ENCODE results near the gene ABCB11. TPM values are rescaled to one million over a fixed set of nuclear protein-coding genes. Genes with fewer than 3 reads are reported as not detected.

The ABCB11 gene
- total and polyA plus RNA-seq, 10 donors, result 0.03 to 0.32 (median 0.12) TPM; not detected in 3

DNA sequence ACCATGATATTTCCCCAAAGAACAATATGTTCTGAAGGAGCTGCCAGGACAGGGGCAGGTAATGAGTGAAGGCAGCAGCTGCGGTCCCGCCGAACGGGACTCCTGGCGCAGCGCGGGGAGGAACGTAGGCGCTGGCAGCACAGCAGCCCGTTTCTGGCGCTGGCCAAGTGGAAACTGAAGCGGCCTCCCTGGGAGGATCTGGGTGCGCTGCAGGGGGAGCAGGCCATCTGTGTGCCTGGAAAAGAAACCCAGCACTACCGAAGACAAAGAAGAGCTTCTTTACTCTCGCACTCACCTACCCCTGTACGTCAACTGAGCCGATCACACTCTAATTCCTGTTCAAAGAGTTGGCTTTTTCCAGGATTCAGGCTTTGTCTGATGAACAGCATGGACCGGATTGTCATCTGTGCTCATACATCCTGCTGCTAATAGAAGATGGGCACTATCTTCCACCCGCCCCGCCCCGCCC, 118.2 kb downstream of the ABCB11 start:
- no peak overlapping the region for H3K27ac ChIP-seq
- no peak for TF ChIP-seq POLR2A (IDR thresholded peaks at IDR 0.05)
- TF ChIP-seq, protein P1, sequence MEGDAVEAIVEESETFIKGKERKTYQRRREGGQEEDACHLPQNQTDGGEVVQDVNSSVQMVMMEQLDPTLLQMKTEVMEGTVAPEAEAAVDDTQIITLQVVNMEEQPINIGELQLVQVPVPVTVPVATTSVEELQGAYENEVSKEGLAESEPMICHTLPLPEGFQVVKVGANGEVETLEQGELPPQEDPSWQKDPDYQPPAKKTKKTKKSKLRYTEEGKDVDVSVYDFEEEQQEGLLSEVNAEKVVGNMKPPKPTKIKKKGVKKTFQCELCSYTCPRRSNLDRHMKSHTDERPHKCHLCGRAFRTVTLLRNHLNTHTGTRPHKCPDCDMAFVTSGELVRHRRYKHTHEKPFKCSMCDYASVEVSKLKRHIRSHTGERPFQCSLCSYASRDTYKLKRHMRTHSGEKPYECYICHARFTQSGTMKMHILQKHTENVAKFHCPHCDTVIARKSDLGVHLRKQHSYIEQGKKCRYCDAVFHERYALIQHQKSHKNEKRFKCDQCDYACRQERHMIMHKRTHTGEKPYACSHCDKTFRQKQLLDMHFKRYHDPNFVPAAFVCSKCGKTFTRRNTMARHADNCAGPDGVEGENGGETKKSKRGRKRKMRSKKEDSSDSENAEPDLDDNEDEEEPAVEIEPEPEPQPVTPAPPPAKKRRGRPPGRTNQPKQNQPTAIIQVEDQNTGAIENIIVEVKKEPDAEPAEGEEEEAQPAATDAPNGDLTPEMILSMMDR (IDR thresholded peaks at IDR 0.05 in 8 of 11, conservative IDR thresholded peaks at IDR 0.05 in 3 of 11), result no peak
- no peak for TF ChIP-seq POLR2AphosphoS5 (IDR thresholded peaks at IDR 0.05)
- H3K4me3 ChIP-seq, result peak overlapping the region in 1 of 8 donors; percentile 14
- no peaks in the 10 kb centered on the region for H3K36me3 ChIP-seq
- 25 to 61% (median 44%) methylated on average over 21 of the region's 21 CpGs for WGBS, 5 donors
- H3K4me1 ChIP-seq, result peaks cover 0 to 7% (median 2%) of the 10 kb centered on the region in 6 donors
- peaks cover 0 to 32% (median 7%) of the 10 kb centered on the region in 7 donors for H3K27me3 ChIP-seq (replicated peaks in 1 of 7)
- no peak for DNase-seq
- H3K9me3 ChIP-seq, result peaks cover 0 to 7% (median 3%) of the 10 kb centered on the region in 8 donors
- intact Hi-C loops (cut with DNase I; ENCODE audit: low total_unique reads), result no loop called here

DNA sequence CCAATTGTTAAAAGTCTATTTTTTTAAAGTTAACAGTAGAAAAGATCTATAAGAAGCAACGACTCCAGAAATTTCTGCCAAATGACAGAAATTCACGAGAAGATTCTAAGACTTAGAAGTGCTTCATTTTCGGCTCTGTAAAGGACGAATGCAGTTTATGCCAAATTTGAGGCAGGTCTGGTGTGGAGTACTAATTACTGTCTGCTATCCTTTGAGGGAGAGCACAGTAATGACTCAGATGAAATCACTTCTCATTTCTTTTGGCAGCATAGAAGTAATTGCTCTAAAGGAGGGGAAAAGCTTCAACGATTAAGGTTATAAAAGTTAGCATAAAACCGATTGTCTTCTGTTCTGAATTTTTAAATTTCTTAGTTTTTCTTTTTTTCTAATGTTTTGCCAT, 118.7 kb downstream of the ABCB11 start:
- H3K4me3 ChIP-seq, result no peak overlapping the region
- intact Hi-C loops (cut with DNase I; ENCODE audit: low total_unique reads), result no loop called here

DNA sequence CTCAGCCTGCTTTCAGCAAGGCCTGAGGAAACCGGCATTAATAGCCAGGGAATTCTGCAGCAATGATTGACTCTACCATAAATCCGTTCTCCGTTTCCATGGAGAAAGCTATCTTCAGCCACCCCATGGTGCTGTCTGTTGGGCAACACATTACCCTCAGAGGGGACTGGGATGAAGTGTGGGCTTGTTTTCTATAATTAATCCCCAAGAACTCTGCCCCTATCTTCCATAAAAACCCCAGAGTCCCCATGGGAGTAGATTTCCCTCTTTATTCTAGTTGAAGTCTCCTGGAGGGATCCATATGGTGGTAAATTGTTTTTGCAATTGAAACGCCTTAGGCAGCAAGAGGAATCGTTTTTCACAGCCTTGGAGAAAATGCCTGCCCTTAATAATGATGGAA, 120.8 kb downstream of the ABCB11 start:
- no peak for DNase-seq
- Histone ChIP-seq H3K27ac (no peak overlapping the region), H3K27me3 (replicated peaks in 1 of 7) (peaks cover 0 to 32% (median 7%) of the 10 kb centered on the region in 7 donors), H3K4me1 (peaks cover 0 to 7% (median 2%) of the 10 kb centered on the region in 6 donors), H3K36me3 (no peaks in the 10 kb centered on the region), H3K4me3 (no peak overlapping the region), H3K9me3 (peaks cover 0 to under 1% (median 0%) of the 10 kb centered on the region in 8 donors)
- TF ChIP-seq, protein P1 (IDR thresholded peaks at IDR 0.05 in 8 of 11, conservative IDR thresholded peaks at IDR 0.05 in 3 of 11), result no peak
- no peak for TF ChIP-seq POLR2AphosphoS5 (IDR thresholded peaks at IDR 0.05)
- TF ChIP-seq POLR2A (IDR thresholded peaks at IDR 0.05), result no peak
- WGBS, 5 donors, result 87 to 91% (median 89%) methylated on average over 5 of the region's 5 CpGs
- intact Hi-C loops (cut with DNase I; ENCODE audit: low total_unique reads), result no loop called here

More for the DNA sequence above, 118.7 kb downstream of the ABCB11 start:
- no peaks in the 10 kb centered on the region for H3K36me3 ChIP-seq
- 55 to 75% (median 67%) methylated on average over 6 of the region's 6 CpGs for WGBS, 5 donors
- peaks cover 0 to 7% (median 3%) of the 10 kb centered on the region in 8 donors for H3K9me3 ChIP-seq
- DNase-seq, result no peak
- peaks cover 0 to 7% (median 2%) of the 10 kb centered on the region in 6 donors for H3K4me1 ChIP-seq
- no peak overlapping the region for H3K27ac ChIP-seq
- peaks cover 0 to 32% (median 7%) of the 10 kb centered on the region in 7 donors for H3K27me3 ChIP-seq (replicated peaks in 1 of 7)
- TF ChIP-seq, protein P1 (IDR thresholded peaks at IDR 0.05 in 8 of 11, conservative IDR thresholded peaks at IDR 0.05 in 3 of 11), result no peak
- TF ChIP-seq POLR2A (IDR thresholded peaks at IDR 0.05) (no peak), POLR2AphosphoS5 (IDR thresholded peaks at IDR 0.05) (no peak)

DNA sequence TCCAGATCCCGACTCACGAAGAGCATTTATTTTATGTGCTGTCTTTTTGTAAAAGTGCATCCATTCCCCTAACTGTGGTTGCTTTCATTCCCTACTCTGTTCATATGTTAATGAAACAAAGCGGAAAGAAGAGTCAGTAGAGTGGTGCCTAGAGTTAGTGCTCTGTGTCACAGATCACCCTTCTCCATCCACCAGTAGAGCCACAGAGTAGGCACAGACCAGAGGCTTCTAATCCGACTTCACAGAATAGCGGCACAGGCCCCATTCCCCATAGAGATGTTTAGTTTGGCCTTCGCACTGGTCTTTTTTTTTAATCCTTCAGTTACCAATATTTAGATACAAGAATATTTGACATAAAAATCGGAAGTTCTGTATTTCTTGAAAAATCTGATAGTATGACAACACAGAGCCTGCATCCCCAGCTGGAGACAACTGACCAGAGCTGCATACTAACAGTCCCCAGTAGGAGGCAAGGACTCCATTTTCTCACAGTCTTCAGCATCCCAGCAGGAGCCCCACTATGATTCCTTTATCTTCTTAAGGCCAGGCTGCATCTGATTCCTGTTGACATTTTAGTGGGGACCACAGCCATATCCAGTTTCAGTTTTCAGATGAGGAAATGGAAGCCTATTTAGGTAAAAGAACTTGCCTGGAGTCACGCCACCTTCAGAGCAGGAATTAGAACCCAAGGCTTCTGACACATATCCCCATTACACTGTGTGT, 123.0 kb downstream of the ABCB11 start:
- TF ChIP-seq, protein P1 (IDR thresholded peaks at IDR 0.05 in 8 of 11, conservative IDR thresholded peaks at IDR 0.05 in 3 of 11), result no peak
- TF ChIP-seq POLR2AphosphoS5 (IDR thresholded peaks at IDR 0.05) (no peak), POLR2A (IDR thresholded peaks at IDR 0.05) (no peak)
- peaks cover 0 to 7% (median 2%) of the 10 kb centered on the region in 6 donors for H3K4me1 ChIP-seq
- WGBS, 5 donors, result 80 to 93% (median 89%) methylated on average over 8 of the region's 8 CpGs

More for the DNA sequence above, 123.0 kb downstream of the ABCB11 start:
- Histone ChIP-seq H3K36me3 (no peaks in the 10 kb centered on the region), H3K9me3 (no peaks in the 10 kb centered on the region), H3K27ac (no peak overlapping the region), H3K27me3 (replicated peaks in 1 of 7) (peaks cover 0 to 40% (median 7%) of the 10 kb centered on the region in 7 donors), H3K4me3 (no peak overlapping the region)
- intact Hi-C loops (cut with DNase I; ENCODE audit: low total_unique reads), result no loop called here
- DNase-seq, result no peak

Measured in spleen (tissue), 11 donors.